Panc1 (cell line): Measurements from ENCODE around the gene SREK1. TPM values are rescaled to one million over a fixed set of nuclear protein-coding genes. Genes with fewer than 3 reads are reported as not detected.

Experiments used
- ATAC-seq: fragments of 200-7000 bp; cut with Tn5 transposase; 2 replicates; pipeline ENCODE4 v1.9.1; 2020; ENCODE audit warnings: mild to moderate bottlenecking, moderate library complexity
- BruUV-seq: library from RNA; stranded (reverse); fragments of 400-500 nt; replicated peaks from 2 replicates; lab custom pipeline; 2021; lab: Mats Ljungman, UMichigan
- CTCF ChIA-PET: fragments of 300-600 bp; sonication (Branson Sonifier 250); formaldehyde crosslinking; loops from one replicate; lab custom pipeline; 2022; ENCODE audit warnings: antibody characterized with exemption; lab: Charles Lee
- POLR2A ChIA-PET: fragments of 300-600 bp; sonication (Branson Sonifier 250); formaldehyde crosslinking; loops from one replicate; lab custom pipeline; 2022; ENCODE audit warnings: antibody characterized with exemption; lab: Charles Lee
- DNase-seq: peaks from one replicate; pipeline ENCODE4 v3.0.0-alpha.2; 2010; ENCODE audit warnings: low read depth, low spot score
- H3K27ac ChIP-seq: 2 replicates; pipeline ENCODE4 v1.5.1; 2011; ENCODE audit warnings: mild to moderate bottlenecking, low read length, inconsistent platforms
- H3K27me3 ChIP-seq: fragments of 200-500 bp; sonication (Bioruptor generic); 2 replicates; pipeline ENCODE4 v1.6.0; 2014; ENCODE audit warnings: low read length, inconsistent platforms; ENCODE audit not compliant: control insufficient read depth, insufficient read depth
- H3K36me3 ChIP-seq: fragments of 200-500 bp; sonication (Bioruptor generic); 2 replicates; pipeline ENCODE4 v1.5.1; 2014; ENCODE audit warnings: inconsistent platforms, mild to moderate bottlenecking, low read length, moderate library complexity; ENCODE audit not compliant: control insufficient read depth, insufficient read depth
- H3K4me1 ChIP-seq: 2 replicates; pipeline ENCODE4 v1.5.1; 2011; ENCODE audit warnings: inconsistent platforms, mild to moderate bottlenecking, low read length, moderate library complexity; ENCODE audit not compliant: control insufficient read depth, insufficient read depth
- H3K4me3 ChIP-seq, 2 experiments: 2 replicates each; pipeline ENCODE4 v1.5.1; 2011 to 2012; ENCODE audit warnings: low read depth in 2 of 2, low read length in 2 of 2, mild to moderate bottlenecking in 2 of 2, inconsistent platforms in 1 of 2, moderate library complexity in 1 of 2
- H3K9me3 ChIP-seq: fragments of 200-500 bp; sonication (Bioruptor generic); 2 replicates; pipeline ENCODE4 v1.5.1; 2014; ENCODE audit warnings: low read depth, mild to moderate bottlenecking, inconsistent platforms, low read length, moderate library complexity; ENCODE audit not compliant: control insufficient read depth, insufficient read depth
- CTCF ChIP-seq: fragments of 450-650 bp; IDR thresholded peaks from 2 replicates; pipeline ENCODE4 v1.5.1; 2017; ENCODE audit warnings: mild to moderate bottlenecking
- POLR2AphosphoS5 ChIP-seq: IDR thresholded peaks from 2 replicates; pipeline ENCODE4 v1.6.1; 2012; ENCODE audit warnings: mild to moderate bottlenecking, low read depth, low read length, moderate library complexity
- REST ChIP-seq, 2 experiments: IDR thresholded peaks; 2 replicates each; pipeline ENCODE4 v1.6.1; 2011 to 2012; ENCODE audit warnings: low read depth in 2 of 2, control low read depth in 1 of 2, low read length in 1 of 2, mild to moderate bottlenecking in 1 of 2, moderate library complexity in 1 of 2; ENCODE audit not compliant: insufficient read depth in 1 of 2
- SIN3A ChIP-seq: IDR thresholded peaks from 2 replicates; pipeline ENCODE4 v1.6.1; 2012; ENCODE audit warnings: low read depth, mild to moderate bottlenecking, low read length, moderate library complexity, borderline replicate concordance; ENCODE audit not compliant: insufficient read depth
- TCF7L2 ChIP-seq: IDR thresholded peaks from 2 replicates; pipeline ENCODE4 v1.6.1; 2011; ENCODE audit warnings: mild to moderate bottlenecking, low read depth, low read length, inconsistent platforms
- in situ Hi-C: cut with HindIII; loops from 2 replicates; pipeline ENCODE4 v1.10.0; 2016; ENCODE audit warnings: low sequenced_read_pairs, low pct_unique_long_range_greater_than_20kb
- intact Hi-C: fragments of 100-400 bp; cut with micrococcal nuclease; formaldehyde crosslinking; loops from one replicate; pipeline ENCODE4 v1.10.0; 2022; ENCODE audit not compliant: unreplicated experiment
- total RNA-seq: library from RNA; stranded (reverse); gene quantifications from one replicate; pipeline ENCODE4 v1.2.1, GENCODE V29; 2021; ENCODE audit not compliant: unreplicated experiment

Gene SREK1
- total RNA-seq, 1 experiment from 2014 or later = 89.7 TPM

GRCh38 chr5:66145737-66146136 is 1.6 kb downstream of the SREK1 start:
- ATAC-seq (no peak), DNase-seq (no peak)
- BruUV-seq = no TSS peak
- peaks cover 26% of the 10 kb centered on the region for H3K4me1 ChIP-seq
- TF ChIP-seq REST (IDR thresholded peaks at IDR 0.05; ENCODE audit: insufficient read depth in 1 of 2, low read depth in 2 of 2, low read length in 1 of 2) (no peak), SIN3A (no peak), TCF7L2 (no peak), POLR2AphosphoS5 (no peak), CTCF (no peak)
- H3K4me3 ChIP-seq = peak overlapping the region; percentile 86 to 91
- in situ Hi-C loops = no loop called here
- peak overlapping the region; percentile 99 for H3K27ac ChIP-seq
- no peaks in the 10 kb centered on the region for H3K9me3 ChIP-seq
- CTCF ChIA-PET = no interaction called here
- peaks cover 4% of the 10 kb centered on the region; the same call in 1 of the 2 replicates for H3K36me3 ChIP-seq
- intact Hi-C loops = no loop called here
- POLR2A ChIA-PET = no interaction called here
- no peaks in the 10 kb centered on the region for H3K27me3 ChIP-seq

GRCh38 chr5:66149950-66150349 is 5.8 kb downstream of the SREK1 start:
- CTCF ChIA-PET = no interaction called here
- intact Hi-C loops (no loop called here), in situ Hi-C loops (no loop called here)
- no TSS peak for BruUV-seq
- TF ChIP-seq TCF7L2 = no peak
- TF ChIP-seq REST (IDR thresholded peaks at IDR 0.05; ENCODE audit: insufficient read depth in 1 of 2, low read depth in 2 of 2, low read length in 1 of 2) = no peak
- no peak for TF ChIP-seq CTCF
- no peak for TF ChIP-seq POLR2AphosphoS5
- no peak for TF ChIP-seq SIN3A
- Histone ChIP-seq H3K4me3 (no peak overlapping the region), H3K27me3 (no peaks in the 10 kb centered on the region), H3K4me1 (peaks cover 18% of the 10 kb centered on the region), H3K36me3 (peaks cover 2% of the 10 kb centered on the region), H3K27ac (no peak overlapping the region), H3K9me3 (no peaks in the 10 kb centered on the region)
- DNase-seq (no peak), ATAC-seq (no peak)
- POLR2A ChIA-PET = no interaction called here
